Right lung (tissue), 5 donors: ENCODE results near the gene PLEKHG2. TPM values are rescaled to one million over a fixed set of nuclear protein-coding genes. Genes with fewer than 3 reads are reported as not detected.
A peak's percentile ranks its signal among the peaks of the same experiment; 100 is the strongest.

ENCODE experiments used
- DNase-seq, 2 donors: peaks; one replicate each; pipeline ENCODE4 v3.0.0-alpha.2; 2013
- polyA plus RNA-seq, 5 donors: library from polyadenylated mRNA; unstranded; fragments of 120-200 nt; gene quantifications; one replicate each; pipeline versions ENCODE4 v1.2.1 to v1.2.3, GENCODE V29; 2013; ENCODE audit warnings: inconsistent platforms in 1 of 5, low replicate concordance in 1 of 5; ENCODE audit not compliant: insufficient read length in 5 of 5, insufficient read depth in 1 of 5

The PLEKHG2 gene
- polyA plus RNA-seq, 5 donors, result 75.8 to 98.2 (median 89.8) TPM

DNA sequence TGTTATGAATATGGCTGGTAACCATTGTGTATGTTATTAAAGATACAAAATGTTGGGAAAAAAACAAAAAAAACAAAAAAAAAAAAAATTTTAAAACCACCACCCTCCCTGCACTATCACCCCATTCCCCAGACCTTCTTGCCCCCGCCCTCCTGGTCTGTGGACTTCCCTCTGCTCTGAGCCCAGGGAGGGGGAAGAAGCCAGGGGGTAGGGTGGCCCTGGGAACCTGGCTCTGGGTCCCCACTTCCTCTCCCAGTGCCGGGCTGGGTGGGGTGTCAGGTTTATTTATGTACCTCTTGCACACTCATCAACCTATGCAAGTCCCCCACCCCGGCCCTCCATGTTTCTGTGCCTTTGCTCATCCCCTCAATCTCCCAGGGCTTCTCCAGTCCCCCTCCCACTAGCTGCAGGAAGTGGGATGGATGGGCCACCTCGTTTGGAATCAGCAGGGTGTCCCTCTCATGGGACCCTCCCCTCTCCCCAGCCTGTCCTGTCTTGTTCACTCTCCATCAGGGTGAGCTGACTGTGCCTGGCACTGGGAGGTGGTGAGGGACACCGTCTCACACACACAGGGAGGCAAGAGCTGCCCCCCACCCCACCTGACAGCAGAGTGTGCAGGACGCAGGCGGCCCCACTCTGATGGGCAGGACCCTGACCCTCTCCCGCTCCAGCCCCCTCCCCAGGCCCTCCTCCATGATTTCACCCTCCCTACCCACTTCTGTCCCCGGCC is 27.5 kb upstream of the PLEKHG2 start:
- no peak for DNase-seq

DNA sequence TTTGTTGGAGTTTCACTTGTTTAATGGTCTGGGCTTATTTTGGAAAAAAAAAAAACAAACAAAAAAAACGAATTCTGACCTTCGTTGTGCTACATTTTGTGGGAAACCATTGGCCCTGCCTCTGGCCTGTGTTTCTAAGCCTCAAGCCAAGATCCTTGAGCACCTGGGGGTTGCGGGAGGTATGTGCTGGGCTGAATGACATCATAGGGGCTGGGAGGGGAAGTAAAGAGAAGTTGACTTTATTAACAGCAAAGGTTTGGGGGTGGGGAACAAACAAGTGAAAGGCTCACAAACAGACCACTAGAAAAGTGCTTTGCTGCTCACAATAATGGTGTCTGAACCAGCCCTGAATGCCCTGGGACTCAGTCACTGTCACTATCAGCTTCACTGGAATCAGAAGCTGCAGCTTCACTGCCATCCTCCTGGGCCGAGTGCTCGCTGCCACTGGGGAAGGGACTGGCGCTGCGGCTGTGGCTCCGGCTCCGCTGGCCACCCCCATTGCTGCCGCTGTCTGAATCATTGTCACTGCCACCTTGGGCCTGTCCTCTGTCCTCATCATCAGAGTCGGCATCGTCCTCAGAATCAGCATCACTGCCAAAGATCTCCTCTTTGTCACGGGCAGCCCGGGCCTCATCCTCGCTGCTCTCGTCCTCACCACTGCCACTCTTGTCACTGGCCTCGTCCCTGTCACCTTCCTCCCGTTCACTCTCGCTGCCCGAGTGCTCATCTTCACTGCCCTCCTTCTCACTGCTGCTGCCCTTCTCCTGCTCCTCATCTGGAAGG is 26.6 kb upstream of the PLEKHG2 start:
- no peak for DNase-seq

DNA sequence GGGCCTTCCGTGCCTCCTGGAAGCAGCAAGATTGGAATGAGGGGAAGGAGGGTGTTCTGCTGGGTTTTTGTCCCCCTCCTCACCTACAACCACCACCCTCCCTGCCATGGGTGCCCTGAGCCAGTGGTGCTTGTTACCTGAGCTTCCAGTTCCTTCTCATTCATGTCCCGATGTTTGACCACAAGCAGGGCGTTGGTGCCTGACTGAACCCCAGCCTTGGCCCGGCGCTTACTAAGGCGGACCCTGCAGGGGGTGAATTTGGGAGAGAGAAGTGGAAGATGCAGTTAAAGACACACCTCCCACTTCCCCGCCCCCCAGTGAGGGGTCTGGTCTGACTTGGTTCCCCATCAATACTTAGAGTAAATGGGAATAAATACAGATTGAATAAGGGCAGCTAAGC is 25.9 kb upstream of the PLEKHG2 start:
- DNase-seq, result no peak

DNA sequence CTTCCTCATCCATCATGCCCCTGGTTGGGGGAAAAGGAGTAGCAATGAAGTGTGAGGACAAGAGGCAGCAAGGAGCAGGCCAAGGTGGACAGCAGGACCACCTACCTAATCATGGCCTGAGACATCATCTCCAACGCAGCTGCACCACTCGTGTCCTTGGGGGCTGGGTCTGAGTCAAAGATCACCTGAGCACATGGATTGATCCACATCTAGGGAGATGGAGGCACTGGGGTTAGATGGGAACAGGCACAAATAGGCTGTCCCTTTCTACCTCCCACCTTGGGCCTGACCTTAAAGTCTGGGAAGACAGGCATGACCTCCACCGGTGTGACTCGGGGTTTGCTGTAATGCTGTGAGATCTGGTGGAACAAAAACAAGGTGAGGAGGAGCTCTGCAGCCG is 23.8 kb upstream of the PLEKHG2 start:
- no peak for DNase-seq

DNA sequence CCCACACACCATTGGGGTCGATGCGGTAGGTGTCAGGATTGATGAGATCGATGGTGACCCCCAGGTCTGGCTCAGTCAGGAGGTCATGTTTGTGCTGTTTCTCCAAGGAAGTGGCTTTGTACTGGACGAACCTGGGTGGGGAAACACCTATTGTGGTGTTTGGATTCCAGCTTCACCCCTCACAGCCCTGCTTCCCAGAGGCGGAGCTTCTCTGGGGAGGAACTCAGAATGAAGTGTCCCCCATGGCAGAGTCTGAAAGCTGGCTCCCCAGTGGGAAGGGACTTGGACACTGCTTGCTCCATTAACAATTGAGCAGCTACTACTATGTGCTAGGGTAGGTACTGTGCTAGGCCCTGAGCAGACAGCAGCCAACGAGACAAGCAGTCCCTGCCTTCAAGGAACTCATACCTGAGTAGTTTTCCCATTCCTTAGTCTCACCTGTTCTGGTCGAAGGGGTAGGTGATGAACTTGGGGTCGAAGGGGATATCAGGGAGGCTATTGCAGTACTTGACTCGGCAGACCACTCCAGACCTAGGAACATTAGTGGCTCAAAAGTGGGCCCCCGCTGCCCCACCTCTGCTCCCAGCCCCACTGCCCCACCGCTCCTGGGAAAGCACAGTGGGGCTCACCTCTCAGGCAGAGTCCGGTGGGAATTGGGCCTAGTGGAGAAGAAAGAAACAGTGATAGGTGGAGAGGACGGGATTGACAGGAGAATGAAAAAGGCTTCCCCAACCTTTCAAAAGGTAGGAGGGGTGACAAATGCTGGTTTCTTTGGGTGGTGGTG is 22.6 kb upstream of the PLEKHG2 start:
- no peak for DNase-seq

DNA sequence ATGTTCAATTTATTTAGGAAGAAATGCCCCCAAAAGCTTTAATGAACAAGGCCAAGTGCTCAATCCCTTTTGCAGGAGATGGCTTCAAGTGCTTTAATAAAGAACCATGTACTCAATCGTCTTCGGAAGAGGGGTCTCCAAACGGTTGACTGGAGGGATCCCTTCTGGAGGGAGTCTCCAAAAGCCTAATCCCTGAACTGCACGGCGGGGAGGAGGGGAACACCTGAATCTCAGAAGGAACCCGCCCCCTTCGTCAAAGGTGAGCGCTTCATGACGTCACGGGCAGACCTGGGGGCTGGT is 22.1 kb upstream of the PLEKHG2 start:
- DNase-seq, result no peak

DNA sequence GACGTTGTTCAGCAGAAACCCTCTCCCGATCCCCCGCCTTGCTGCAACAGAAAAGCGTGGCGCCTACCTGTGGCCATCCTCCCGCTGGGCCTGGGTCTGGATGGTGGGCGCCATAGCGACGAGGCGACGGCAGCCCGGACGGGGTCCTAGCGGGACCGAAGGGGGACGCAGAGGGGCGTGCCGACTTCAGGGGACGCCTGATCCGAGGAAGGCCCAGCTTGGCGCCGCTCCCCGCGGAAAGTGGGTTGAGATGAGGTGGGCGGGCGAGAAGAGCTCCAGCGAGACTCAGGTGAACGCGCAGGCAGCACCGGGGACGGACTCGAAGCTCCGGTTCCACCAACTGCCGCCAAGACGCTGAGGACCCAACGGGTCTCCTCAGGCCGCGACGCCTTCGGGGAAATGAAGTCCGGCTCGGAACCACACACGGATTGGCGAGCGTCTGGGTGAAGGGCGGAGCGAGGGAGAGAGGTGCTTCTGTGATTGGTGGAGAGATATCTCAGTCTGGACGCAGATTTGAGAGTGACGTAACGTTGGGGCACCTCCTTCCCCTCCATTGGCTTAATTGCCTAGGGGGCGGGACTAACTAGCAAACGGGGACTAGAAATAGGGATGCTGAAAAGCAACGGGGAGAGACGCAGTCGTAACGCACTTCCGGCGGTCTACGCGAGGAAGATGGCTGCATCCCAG is 21.6 kb upstream of the PLEKHG2 start, which contains the start of the genes MED29 and PAF1:
TSS of gene MED29 (plus strand) at position 628 of the 687 bp plus-strand sequence. CDS start at position 673, 45 bp downstream.
TSS of gene PAF1 (minus strand) at position 356 of the 687 bp plus-strand sequence. CDS start at position 114, 242 bp downstream.
- peak; percentile 99 to 100 for DNase-seq

DNA sequence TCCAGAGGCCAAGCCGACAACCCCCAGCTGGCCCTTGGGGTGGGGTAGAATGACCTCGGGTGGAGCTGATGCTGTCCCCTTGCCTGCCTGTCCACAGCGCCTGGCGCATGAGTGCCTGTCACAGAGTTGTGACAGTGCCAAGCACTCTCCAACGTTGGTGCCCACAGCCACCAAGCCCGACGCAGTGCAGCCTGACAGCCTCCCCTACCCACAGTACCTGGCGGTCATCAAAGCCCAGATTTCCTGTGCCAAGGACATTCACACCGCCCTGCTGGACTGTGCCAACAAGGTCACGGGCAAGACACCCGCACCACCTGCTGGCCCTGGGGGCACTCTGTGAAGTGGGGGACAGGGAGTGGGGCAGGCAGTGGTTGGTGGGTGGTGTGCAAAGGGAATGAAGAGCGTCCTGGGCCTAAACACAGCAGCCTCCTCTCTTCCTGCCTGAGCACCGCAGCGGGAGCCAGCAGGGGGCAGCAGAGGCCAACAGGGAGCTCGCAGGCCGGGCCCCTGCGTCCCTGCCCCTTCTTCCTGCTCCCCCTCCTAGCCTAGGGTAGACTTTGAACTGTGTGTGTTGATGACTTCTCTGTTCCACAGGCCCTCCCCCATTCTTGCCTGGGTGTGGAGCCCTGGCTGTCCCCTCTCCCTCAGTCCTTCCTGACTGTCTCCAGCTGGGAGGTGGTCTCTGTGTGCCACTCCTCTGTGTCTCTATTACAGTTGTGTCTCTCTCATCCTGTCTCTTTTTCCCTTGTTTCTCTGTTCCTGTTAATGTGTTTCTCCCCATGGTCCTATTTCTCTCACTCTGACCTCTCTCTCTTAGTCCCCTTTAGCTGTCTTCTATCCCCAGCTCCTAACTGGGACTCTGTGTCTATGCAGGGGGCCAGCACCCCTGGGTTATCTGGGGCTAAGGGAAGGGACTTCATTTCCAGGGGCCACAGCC is 14.8 kb upstream of the PLEKHG2 start:
- DNase-seq, result peak; percentile 76 to 80

DNA sequence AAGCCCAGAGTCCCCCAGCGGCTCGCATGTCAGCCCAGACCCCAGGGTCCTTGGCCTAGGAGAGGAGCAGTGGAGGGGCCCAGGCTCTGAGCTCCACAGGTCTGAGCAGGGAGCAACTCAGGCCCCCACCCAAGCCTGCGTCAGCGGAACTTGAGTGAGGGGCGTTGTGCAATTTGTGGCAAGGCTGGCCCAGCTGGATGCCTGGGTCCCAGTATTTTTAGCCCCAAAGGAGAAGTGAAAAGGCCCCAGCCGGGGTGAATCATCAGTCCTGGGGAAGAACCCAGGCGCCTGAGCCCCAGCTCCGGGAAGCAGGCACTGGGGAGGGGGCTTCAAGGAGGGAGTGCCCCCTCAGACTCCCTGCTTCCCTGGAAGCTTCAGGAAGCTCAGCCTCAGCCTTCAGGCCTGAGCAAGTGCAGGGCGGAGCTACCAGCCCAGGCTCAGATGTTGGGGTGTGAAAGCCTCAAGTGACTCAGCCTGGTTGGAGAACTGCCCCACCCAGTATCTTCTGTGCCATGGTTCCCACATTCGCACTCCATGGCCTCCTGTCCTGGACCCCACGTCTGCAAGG is 14.1 kb upstream of the PLEKHG2 start:
- no peak for DNase-seq

DNA sequence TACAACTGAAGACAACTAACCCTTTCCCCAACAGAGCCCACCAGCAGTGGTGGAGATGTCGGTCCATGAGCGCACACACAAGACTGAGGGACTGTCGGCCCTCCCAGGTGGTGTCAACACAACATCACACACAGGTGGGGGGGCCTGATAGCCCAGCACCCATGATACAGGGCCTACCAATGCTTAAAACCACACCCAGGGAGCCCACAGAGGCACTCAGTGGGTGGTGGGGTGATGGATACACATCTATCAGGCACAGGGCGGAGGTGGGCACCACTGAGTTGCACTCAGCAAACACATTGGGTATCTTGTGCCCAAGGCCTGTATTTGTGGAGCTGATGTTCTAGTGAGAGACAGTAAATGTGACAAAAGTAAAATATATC is 12.8 kb upstream of the PLEKHG2 start:
- DNase-seq, result no peak

DNA sequence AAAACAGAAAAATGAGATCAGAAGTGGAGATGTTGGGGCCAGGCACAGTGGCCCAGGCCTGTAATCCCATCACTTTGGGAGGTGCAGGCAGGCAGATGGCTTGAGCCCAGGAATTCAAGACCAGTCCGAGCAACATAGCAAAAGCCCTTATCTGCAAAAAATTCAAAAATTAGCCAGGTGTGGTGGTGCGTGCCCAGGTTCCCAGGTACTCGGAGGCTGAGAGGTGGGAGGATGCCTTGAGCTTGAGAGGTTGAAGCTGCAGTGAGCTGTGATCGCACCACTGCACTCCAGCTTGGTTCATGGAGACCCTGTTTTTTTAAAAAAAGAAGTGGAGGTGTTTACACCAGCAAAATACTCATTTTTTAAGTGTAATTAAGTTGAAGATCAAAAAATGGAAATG is 12.4 kb upstream of the PLEKHG2 start:
- DNase-seq, result no peak

DNA sequence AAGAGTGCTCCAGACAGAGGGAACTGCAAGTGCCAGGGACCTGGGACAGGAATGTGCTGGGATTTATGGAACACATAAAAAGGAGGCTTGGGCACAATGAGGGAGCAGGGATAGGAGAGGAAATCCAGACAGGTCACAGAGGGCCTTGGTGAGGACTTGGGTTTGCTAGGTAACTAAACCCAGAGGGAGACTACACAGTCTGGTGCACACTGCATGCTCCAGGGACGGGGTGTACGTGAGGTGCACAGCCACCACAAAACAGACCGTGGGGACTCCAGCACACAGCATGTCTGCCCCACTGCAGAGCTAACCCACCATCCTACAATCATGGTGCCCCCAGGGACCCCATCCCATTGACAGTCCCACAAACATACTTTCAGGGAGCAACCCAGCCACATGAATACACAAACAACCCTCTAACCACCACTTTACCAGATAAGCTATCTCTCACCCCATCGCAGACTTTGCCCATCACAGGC is 11.4 kb upstream of the PLEKHG2 start:
- no peak for DNase-seq

DNA sequence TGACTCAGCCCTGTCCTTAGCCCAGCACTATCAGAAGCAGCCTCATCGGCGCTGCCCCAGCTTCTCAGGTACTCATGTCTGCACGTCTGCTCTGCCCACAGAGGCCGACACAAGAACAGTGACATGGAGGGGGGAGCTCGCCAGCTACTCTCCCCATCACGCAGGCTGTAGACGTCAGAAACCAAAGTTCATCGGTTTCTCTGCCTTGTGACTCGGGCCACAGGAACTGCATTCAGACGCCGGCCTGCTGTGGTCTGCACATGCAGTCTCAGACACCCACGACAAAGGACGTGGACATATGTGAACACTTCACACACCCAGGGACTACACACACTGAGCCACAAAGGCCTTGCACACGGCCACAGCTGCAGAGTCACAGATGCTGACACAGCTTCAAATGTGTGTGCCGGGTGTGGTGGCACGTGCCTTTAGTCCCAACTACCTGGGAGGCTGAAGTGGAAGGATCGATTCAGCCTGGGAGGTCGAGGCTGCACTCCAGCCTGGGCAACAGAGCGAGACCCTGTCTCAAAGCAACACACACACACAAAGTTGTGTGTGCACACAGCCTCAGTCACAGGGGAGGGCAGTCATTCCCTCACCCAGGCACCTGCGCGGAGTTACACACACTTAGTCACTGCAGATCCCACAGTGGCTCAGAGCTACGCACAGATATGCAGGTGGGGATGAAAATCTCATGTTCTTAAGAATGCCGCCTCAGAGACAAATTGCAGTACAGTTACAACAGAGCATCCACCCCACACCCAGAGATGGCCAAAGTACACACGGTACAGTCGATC is 10.7 kb upstream of the PLEKHG2 start:
- no peak for DNase-seq

DNA sequence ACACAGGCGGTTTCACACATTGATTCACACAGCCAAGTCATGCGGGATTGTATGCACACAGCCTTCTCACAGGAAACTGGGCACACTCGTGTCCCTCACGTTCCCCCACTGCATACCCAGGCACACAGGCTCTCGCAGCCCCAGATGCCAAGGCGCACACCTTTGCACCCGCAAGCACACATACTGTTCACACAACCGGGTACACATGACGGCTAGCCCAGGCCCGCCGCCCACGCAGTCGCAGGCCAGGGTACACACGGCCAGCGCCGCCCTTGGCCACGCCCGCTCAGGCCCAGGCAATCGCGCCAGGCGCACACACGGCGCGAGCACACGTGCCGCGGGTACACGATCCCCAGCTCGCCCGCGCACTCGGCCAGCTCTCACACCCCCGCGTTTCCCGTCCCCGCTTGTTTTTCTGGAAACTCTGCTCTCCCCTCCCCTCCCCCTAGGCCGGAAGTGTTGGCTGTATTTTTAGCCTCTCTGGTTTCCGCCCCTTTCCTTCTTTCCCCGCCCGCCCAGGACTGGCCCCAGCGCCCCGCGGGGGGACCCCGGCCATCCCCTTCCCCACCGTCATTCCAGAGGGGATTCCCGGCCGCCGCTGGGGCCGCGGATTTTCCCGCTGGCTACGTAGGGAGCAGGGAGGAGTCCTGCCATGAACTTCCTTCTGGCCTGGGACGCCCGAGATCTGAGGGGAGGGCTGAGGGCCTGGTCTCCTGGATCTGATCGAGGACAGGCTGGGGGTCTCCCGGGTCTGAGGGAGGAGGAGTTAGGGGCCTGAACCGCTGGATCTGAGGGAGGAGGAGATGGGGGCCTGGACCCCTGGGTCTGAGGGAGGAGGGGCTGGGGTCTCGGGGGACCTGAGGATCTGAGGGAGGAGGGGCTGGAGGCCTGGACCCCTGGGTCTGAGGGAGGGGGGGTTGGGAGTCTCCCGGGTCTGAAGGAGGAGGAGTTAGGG is 9.8 kb upstream of the PLEKHG2 start:
- DNase-seq, result peak; percentile 90 to 93

DNA sequence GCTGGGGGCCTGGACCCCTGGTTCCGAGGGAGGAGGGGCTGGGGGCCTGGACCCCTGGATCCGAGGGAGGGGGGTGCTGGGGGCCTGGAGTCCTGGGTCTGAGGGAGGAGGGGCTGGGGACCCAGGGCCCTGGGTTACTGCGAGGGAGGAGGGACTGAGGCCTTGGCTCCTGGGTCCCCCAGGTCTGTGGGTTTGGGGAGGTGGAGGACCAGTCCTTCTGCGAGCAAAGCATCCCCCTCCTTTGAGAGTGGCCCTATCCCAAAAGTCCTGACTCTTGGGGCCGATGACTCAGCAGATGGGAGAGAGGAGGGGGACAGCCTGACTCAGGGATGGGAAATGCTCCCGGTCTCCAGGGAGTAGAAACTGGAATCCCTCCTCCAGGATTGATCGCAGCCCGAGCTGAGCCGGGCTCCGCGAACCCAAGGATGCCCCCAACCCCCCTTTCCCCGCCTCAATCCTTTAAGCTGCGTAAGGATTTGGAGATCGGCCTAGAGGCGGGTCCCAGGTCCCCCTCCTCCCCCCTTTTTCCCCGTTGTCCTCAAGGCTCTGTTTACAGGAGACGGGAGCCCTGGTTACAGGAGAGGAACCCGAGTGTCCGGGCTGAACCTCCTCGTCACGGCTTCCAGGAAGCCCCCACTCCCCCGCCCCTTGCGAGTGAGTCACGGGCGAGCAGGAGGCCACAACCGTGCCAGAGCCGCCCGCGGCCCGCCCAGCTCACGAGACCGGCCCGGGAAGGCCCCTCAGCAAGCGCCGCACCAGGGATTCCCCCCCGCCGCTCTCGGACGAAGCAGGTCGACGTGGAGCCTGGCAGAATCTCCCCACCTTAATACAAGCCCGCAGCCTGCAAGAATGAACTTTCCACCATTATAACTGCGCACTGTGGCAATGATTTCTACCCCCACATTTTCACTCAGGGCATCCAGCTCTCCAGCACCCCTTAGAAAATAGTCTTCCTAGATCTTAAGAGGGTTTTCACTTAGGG is 8.8 kb upstream of the PLEKHG2 start:
- DNase-seq, result peak; percentile 93 to 96

DNA sequence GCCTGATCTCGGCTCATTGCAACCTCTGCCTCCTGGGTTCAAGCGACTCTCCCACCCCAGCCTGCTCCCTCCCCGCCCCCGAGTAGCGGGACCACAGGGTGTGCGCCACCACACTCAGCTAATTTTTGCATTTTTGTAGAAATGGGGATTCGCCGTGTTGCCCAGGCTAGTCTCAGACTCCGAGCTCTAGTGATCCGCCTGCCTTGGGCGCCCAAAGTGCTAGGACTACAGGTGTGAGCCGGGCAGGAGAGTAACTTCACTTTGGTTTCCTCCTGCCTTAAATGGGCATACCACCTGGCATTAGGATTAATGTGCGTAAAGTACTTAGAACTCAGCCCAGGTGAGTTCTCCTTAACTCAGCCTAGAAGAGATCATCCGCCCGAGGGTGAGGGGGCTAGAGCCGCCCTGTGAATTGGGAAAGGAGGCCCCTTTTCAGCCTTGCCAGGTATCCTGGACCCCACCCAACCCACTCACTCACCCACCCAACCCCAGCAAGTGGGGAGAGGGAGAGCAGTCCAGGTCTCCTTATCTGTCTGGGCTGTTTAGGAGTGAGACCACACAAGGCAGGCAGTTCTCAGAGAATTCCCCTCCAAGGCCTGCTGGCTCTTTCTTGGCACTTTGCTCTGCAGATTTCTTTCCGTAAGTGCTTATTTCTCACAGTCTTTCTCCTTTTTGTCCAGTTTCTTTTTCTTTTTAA is 7.1 kb upstream of the PLEKHG2 start:
- no peak for DNase-seq
